ENCODE results near the gene NEK5.

DNA sequence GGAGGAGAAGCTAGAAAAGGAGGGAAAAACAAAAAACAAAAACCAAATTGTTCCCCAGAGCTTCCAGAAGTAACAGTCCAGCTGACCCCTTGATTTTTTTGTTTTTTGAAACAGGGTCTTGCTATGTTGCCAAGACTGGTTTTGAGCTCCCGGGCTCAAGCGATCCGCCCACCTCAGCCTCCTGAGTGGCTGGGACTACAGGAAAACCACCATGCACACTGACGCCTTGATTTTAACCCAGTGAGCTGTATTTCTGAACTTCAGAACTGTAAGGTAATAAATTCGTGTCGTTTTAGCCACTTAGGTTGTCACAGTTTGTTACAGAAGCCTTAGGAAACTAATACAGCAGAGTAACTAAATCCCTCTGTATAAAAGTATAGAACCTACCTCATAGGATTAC is 31.6 kb upstream of the NEK5 start:
- no peak for TF ChIP-seq EZH2phosphoT487 (IDR thresholded peaks at IDR 0.05; ENCODE audit: borderline replicate concordance, low read depth, low read length)
- TF ChIP-seq, protein P1, sequence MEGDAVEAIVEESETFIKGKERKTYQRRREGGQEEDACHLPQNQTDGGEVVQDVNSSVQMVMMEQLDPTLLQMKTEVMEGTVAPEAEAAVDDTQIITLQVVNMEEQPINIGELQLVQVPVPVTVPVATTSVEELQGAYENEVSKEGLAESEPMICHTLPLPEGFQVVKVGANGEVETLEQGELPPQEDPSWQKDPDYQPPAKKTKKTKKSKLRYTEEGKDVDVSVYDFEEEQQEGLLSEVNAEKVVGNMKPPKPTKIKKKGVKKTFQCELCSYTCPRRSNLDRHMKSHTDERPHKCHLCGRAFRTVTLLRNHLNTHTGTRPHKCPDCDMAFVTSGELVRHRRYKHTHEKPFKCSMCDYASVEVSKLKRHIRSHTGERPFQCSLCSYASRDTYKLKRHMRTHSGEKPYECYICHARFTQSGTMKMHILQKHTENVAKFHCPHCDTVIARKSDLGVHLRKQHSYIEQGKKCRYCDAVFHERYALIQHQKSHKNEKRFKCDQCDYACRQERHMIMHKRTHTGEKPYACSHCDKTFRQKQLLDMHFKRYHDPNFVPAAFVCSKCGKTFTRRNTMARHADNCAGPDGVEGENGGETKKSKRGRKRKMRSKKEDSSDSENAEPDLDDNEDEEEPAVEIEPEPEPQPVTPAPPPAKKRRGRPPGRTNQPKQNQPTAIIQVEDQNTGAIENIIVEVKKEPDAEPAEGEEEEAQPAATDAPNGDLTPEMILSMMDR (conservative IDR thresholded peaks at IDR 0.05; ENCODE audit: low read length), result no peak

Measured in OCI-LY7 (cell line).